Activated CD4-positive, alpha-beta T cell treated with anti-CD3 and anti-CD28 coated beads, Interleukin-10, Interleukin-2, amounts not matched to agents 100 ng/mL and 50 ng/mL, durations not matched to agents 16 hours and 8 hours (primary cell): ENCODE measurements around the gene FRMD6.
"Not testable (repeated sequence)": the region's sequence is repeated elsewhere in the genome, so short reads cannot be mapped to it uniquely, and the experiment has no call there.

Source experiments
- DNase-seq: peaks from one replicate; pipeline ENCODE4 v3.0.0-alpha.2; 2020

Gene FRMD6

DNA sequence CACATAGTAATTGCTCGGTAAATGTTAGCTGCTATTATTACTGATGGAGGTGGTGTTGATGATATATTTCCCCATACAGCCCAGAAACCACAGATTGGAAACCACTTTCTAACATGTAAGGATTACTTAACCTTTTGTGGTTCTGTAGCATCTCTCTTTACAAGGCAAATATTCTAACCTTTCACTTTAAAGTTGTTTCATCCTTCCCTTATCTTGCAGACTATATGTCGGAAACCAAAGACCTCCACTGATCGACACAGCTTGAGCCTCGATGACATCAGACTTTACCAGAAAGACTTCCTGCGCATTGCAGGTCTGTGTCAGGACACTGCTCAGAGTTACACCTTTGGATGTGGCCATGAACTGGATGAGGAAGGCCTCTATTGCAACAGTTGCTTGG, 75.8 kb downstream of the FRMD6 start:
- DNase-seq, result no peak

DNA sequence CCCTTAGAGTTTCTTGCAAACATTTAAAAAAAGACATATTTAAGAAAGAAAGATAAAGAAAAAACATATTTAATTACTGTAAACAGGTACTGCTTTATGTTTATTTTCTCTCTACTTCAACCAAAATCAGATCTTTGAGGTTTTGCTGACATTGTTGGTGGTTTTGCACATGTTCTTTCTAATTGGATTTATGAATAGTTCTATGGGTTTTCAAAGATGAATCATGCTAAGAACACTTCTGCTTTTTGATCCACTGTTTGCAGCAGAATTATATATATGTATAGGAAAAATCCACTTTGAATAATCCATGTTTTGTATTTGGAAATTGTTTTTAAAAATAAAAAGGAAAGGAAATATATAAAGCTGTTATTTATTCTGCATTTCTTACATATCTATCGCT, 78.4 kb downstream of the FRMD6 start:
- no peak for DNase-seq

DNA sequence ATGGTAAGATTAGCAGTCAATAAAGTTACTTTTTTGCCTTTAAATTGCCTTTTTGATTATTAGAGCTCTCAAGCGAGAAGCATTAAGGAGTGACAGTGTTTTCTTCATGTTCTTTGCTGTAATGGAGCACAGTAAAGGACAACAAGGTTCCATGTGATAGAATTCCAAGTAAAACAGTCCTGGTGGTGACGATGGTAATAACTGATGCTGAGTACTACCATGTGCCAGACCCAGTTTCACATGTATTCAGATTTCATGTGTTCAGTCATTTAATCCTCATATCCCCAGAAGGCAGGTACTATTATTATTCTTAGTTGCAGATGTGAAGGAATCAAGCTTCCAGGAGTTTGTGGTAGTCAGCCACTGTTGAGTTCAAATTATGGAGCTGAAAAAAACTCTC, 79.0 kb downstream of the FRMD6 start:
- no peak for DNase-seq

DNA sequence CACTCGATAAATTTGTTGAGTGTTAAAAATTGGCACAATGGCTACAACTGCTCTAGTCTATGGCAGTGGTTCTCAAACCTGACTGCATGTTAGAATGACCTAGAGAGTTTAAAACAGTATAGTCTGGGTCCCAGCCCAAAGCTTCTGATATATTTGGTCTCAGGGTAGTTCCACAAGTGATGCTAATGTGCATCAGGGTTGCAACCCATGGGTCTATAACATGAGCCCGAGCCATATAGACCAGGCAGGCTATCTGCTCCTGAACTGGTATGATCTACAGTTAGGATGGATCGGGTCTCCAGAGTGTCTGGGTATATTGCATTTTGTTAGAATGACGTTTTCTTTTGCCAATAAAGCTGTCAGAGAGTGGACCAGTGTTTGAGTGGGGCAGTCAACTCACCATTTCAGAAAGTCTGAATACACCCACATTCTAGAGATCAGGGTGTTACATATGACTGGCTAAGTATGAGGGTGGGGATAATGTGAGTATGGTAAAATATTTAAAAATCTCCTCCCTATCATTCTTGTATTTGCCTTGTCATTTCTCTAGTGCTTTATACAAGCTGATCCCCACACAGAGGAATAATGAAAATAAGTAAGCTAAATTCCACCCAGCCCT, 80.9 kb downstream of the FRMD6 start:
- DNase-seq, result no peak

DNA sequence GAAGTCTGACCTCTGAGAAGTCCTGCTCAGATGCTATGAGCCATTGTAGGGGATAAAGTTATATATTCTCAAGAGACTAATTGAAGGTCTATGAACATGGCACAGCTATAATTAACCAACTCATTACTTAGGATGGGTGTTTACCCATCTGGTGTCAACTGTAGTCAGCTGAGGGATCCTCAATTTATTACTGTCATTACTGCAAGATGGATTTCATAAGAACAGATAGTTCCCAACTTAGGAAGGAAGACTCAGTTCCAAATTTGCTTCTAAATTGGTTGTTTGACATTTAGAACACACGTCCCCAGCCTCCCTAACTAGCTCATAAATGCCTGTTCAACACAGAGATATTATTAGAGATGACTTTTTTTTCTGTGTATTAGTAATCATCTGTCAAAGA, 81.4 kb downstream of the FRMD6 start:
- DNase-seq, result no peak

DNA sequence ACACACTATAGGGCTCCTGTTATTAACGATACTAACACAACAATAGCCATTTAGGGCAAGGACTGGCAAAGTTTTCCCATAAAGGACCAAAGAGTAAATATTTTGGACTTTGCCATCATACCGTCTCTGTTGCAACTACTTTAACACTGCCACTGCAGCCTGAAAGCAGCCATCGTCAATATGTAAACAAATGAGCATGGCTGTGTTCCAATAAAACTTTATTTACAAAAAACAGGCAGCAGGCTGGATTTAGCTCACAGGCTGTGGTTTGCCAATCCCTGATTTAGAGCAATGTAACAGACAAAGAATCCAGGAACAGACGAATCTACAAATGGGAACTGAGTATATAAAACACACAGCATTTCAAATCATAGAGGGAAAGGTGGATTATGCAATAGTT, 84.1 kb downstream of the FRMD6 start:
- DNase-seq, result no peak

DNA sequence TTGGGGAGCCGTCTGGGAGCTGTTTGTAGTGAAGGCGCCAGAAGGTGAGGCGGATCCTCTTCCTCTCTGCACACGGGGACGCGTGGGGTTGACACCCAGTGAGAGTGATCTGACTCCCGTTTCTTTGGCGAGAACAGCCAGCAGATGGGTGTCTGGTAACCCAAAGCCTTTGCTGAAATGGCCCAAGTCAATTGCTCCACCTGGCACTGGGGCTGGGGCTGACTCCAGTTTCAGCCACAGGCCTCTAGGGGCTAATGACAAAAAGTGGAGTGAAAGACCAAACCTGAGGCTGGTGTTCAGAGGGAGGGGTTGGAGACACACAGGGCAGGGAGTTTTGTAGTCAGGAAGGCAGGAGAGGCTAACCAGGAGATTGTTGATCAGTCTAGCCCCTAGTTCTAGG, 87.0 kb downstream of the FRMD6 start:
- DNase-seq, result no peak

DNA sequence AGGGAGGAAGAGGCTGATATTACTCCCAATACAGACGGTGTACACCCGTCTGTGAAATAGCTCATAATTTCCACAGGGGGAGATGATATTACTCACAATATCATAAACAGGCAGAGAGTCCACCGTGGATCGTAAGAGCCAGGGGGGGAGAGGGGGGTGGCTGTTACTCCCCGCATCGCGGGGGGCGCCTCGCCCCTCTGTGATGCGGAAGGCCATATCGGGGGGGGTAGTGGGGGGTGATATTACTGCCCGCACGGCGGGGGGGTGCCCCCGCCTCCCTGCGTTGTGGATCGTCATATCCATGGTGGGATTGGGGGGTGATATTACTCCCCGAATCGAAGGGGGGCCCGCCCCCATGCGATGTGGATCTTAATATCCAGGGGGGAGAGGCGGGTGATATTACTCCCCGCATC, 91.9 kb downstream of the FRMD6 start:
- peak; percentile 22 for DNase-seq

DNA sequence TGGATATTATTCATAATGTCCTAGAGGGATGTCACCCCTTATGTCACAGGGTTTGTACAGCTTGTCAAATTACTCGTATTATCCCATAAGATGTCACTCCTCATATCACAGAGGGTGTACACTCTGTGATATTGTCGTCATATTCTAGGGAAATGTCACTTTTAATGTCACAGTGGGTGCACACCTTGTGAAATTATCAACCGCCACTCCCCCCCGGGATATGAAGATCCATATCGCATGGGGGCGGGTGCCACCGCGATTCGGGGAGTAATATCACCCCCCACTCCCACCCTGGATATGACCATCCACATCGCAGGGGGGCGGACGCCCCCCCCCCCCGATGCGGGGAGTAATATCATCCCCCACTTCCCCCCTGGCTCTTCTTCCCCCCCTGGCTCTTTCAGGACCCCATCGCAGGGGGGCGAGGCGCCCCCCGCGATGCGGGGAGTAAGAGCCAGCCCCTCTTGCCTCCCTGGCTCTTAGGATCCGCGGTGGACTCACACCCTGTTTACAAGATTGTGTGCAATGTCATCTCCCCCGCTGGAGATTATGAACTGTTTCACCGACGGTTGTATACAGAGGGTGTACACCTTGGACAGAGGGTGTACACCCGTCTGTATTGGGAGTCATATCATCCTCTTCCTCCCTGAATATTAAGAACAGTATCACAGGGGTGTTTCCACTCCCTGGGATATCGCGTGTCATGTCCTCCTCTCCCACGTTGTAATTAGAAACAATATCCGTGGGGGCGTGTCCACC, 92.8 kb downstream of the FRMD6 start:
- no peak for DNase-seq

DNA sequence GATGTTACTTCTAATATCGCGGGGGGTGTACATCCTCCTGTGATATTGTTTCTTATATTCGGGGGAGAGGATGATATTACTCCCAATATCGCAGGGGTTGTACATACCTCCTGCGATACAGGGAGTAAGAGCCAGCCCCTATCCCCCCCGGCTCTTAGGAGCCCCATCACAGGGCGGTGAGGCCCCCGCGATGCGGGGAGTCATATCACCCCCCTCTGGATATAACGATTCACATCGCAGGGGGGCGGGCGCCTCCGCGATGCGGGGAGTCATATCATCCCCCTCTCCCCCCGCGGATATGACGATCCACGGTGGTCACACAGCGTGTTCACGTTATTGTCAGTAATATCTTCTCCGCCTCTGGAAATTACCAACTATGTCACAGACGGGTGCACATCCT, 95.1 kb downstream of the FRMD6 start:
- not testable (repeated sequence) for DNase-seq

DNA sequence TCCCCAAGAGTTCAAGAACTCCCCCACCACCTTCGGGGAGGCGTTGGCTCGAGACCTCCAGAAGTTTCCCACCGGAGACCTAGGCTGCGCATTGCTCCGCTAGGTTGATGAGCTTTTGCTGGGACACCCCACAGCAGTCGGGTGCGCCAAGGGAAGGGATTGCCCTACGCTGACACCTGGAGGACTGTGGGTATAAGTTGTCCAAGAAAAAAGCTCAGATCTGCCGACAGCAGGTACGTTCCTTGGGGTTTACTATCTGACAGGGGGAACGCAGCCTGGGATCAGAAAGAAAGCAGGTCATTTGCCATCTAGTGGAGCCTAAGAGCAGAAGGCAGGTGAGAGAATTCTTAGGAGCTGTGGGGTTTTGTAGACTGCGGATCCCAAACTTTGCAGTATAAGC, 98.8 kb downstream of the FRMD6 start:
- no peak for DNase-seq

DNA sequence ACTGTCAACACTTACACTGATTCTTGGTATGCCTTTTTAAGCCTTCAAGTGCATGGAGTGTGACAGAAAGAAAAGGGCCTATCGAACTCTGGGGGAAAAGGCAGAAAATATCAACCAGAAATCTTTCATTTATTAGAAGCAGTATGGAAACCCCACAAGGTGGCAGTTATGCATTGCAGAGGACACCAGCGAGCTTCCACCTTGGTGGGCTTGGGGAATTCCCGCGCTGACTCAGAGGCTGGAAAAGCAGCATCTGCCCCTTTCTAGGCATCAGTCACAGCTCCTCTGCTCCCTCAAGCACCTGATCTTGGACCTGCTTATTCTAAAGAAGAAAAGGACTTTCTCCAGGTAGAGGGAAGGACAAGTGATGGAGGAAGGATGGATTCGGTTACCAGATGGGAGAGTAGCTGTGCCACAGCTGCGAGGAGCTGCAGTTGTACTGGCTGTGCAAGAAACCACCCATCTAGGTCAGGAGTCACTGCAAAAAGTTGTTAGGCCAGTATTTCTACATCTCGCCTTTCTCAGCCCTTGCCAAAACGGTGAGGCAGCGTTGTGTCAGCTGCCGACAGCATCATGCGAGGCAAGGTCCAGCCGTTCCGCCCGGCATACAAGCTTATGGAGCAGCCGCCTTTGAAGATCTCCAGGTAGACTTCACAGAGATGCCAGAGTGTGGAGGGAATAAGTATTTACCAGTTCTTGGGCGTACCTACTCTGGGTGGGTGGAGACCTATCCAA, 100.1 kb downstream of the FRMD6 start:
- DNase-seq, result not testable (repeated sequence)

DNA sequence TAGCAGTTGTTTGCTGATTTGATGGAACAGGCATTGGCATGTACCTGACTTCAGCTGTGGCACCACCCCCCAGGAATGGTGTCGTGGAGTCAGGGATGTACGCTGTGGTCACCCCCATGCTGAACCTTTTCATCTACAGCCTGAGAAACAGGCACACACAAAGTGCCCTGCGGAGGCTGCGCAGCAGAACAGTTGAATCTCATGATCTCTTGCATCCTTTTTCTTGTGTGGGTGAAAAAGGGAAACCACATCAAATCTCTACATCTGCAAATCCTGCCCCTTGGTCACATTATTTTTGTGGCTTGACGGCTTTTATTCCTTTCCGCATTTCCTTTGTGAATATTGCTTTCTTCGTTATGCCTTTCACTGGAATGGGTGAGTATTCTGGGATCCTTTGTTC, 106.0 kb downstream of the FRMD6 start:
- DNase-seq, result not testable (repeated sequence)

DNA sequence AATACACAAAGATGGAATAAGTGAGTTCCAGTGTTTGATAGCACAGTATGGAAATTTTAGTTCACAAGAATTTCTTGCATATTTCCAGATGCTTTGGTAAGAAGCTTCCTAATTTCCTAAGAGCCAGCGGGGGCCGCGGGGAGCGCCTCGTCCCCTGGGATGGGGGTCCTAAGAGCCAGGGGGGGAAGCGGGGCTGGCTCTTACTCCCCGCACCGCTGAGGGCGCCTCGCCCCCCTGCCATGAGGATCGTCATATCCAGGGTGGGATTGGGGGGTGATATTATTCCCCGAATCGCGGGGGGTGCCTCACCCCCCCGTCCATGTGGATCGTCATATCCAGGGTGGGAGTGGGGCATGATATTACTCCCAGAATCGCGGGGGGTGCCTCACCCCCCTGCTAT, 108.2 kb downstream of the FRMD6 start:
- no peak for DNase-seq

DNA sequence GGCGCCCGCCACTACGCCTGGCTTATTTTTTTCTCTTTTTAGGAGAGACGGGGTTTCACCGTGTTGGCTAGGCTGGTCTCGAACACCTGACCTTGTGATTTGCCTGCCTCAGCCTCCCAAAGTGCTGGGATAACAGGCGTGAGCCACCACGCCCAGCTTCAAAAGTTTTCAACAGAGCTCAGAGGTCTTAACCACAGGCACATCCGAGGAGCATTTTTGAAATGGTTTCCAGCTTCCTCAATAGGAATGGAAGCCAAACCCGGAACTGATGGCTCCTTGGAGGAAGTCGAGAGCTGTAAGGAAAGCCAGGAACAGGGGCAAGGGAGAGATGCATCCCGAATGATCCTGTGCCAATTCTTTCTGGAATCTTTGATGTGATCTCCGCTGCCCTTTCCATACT, 114.0 kb downstream of the FRMD6 start:
- DNase-seq, result not testable (repeated sequence)

DNA sequence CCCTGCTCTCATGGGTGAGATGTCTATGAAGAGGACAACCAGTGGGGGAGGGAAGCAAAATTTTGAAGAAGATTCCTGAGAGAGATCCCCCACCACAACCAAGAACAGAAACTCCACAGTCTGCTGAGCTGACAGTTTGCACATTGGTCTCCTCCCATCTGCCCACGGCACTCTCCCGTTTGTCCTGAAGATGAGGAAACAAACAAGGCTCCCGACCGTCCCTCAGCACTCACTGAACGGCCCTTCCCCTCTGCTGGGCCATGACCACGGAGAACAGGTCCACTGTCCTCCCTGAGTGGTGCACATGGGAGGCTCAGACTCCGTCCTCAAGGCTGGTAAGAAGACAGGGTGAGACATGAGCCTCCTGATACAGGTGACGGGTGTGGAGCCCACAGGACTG, 114.9 kb downstream of the FRMD6 start:
- DNase-seq, result not testable (repeated sequence)

DNA sequence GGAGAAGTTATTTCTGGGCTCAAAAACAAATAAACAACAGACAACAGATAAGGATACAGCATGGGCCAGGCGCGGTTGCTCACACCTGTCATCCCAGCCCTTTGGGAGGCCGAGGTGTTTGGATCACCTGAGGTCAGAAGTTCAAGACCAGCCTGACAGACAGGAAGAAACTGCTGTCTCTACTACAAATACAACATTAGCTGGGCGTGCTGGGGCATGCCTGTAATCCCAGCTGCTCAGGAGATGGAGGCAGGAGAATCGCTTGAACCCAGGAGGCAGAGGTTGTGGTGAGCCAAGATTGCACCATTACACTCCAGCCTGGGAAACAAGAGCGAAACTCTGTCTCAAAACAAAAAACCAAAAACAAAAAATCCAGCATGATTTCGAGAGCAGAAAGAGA, 117.6 kb downstream of the FRMD6 start:
- DNase-seq, result not testable (repeated sequence)

DNA sequence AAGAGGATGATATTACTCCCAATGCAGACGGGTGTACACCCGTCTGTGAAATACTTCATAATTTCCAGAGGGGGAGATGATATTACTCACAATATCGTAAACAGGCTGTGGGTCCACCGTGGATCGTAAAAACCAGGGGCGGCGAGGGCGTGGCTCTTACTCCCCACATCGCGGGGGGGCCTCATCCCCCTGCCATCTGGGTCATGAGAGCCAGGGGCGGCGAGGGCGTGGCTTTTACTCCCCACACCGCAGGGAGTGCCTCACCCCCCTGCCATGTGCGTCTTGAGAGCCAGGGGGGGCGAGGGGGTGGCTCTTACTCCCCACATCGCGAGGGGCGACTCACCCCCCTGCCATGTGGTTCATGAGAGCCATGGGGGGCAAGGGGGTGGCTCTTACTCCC, 122.5 kb downstream of the FRMD6 start:
- DNase-seq, result no peak

DNA sequence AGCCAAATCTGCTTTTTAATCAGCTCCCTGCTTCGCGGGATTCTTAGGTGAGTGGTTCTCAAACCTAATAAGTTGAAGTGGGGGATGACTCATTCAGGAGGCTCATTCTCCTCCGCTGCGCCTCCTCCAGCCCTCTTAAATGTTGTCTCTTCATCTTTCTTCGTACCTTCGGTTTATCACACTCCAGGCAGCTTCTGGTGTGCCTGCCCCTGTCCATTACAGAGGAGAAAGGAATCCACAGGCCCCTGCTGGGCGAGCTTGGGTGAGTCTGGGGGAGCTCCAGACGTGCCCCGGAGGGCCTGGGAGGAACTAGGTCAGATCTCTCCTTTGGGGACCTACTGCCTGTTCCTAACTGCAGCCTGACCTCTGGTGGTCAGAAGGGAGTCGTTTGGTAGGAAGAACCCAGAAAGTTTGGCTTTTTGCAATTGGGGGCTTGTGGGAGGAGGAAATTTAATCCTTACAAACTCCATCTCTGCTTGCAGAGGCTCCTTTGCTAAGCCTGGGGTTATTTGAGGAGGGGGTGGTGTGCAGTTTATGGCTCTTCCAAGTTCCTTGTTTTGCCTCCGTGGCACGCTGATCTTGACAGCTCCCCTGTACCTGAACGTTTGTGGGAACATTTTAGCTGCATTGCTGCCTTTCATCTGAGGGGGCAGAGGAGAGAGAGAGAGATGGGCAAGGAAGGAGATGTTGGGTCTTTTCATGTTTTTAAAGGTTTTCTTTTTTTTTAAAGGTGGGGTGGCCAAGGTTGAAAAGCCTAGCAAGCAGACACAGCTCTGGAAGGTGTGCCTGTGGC, 124.6 kb downstream of the FRMD6 start:
- DNase-seq, result peak; percentile 57

DNA sequence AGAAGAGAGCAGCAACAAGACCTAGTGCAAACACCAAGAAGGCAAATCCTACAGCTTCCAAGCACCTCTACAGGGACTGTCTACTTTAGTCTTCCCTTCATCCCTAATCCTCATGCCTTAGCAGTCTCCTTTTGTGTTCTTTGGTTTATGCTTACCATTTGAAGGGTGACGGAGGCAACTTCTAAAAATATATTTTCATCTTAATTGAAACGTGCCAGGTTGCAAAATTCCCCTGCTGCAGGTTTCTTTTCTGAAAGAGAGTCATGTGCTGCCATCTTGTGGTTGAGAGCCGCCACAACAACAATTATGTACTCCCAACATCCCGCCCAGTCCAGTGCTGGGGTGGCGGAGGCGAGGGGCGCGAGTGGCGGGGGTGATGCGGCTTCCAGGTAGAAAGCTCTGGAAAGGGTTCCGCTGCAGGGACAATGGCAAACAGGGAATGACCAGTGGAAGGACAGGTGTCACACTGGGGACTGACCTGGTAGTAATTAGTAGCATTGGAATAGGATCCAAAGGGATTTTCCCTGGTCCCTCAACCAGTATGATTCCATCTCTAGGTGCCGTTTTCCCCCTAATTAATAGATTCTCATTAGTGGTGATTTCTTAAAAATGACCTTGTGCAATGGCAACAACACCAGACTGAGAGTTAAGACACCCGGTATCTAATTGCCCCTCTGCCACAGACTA, 128.4 kb downstream of the FRMD6 start:
- peak; percentile 78 for DNase-seq
